ENCODE measurements around the gene GRPEL2. TPM values are rescaled to one million over a fixed set of nuclear protein-coding genes. Genes with fewer than 3 reads are reported as not detected.

The GRPEL2 gene
- total RNA-seq, 1 experiment from 2014 or later, result 48.9 TPM

GRCh38 chr5:149324641-149325040, 20.7 kb upstream of the GRPEL2 start:
- Histone ChIP-seq H3K9me3 (ENCODE audit: control insufficient read depth in 1 of 2, insufficient read depth in 1 of 2, low read depth in 1 of 2, low read length in 2 of 2) (no peaks in the 10 kb centered on the region), H3K4me1 (ENCODE audit: control insufficient read depth in 1 of 2, insufficient read depth in 2 of 2, low read length in 2 of 2) (peaks cover 13 to 23% of the 10 kb centered on the region in 2 experiments), H3K79me2 (ENCODE audit: insufficient read depth, low read length) (no peaks in the 10 kb centered on the region), H4K20me1 (ENCODE audit: insufficient read depth) (no peaks in the 10 kb centered on the region), H3K9me2 (ENCODE audit: insufficient read depth) (no peaks in the 10 kb centered on the region), H3K4me2 (ENCODE audit: low read length) (no peak overlapping the region), H3K9ac (ENCODE audit: low read length) (no peak overlapping the region), H2AFZ (ENCODE audit: low read depth, low read length, poor library complexity, severe bottlenecking) (no peak overlapping the region), H3K27ac (ENCODE audit: low read depth, low read length) (no peak overlapping the region), H3K27me3 (ENCODE audit: insufficient read depth, low read length) (no peaks in the 10 kb centered on the region), H3K36me3 (ENCODE audit: control insufficient read depth in 1 of 2, insufficient read depth in 2 of 2, low read length in 2 of 2) (no peaks in the 10 kb centered on the region), H3K4me3 (replicated peaks in 1 of 2; ENCODE audit: low read depth in 1 of 2, low read length in 2 of 2) (no peak overlapping the region)
- TF ChIP-seq, protein P1, sequence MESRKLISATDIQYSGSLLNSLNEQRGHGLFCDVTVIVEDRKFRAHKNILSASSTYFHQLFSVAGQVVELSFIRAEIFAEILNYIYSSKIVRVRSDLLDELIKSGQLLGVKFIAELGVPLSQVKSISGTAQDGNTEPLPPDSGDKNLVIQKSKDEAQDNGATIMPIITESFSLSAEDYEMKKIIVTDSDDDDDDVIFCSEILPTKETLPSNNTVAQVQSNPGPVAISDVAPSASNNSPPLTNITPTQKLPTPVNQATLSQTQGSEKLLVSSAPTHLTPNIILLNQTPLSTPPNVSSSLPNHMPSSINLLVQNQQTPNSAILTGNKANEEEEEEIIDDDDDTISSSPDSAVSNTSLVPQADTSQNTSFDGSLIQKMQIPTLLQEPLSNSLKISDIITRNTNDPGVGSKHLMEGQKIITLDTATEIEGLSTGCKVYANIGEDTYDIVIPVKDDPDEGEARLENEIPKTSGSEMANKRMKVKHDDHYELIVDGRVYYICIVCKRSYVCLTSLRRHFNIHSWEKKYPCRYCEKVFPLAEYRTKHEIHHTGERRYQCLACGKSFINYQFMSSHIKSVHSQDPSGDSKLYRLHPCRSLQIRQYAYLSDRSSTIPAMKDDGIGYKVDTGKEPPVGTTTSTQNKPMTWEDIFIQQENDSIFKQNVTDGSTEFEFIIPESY (IDR thresholded peaks at IDR 0.05; ENCODE audit: extremely low read depth, insufficient replicate concordance, low read length), result no peak
- TF ChIP-seq SRF (IDR thresholded peaks at IDR 0.05; ENCODE audit: low read depth), result no peak
- TF ChIP-seq, protein P2, sequence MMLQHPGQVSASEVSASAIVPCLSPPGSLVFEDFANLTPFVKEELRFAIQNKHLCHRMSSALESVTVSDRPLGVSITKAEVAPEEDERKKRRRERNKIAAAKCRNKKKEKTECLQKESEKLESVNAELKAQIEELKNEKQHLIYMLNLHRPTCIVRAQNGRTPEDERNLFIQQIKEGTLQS (IDR thresholded peaks at IDR 0.05), result no peak
- no peak for TF ChIP-seq ZFX (IDR thresholded peaks at IDR 0.05)
- TF ChIP-seq SIN3A (IDR thresholded peaks at IDR 0.05; ENCODE audit: low read depth), result no peak
- TF ChIP-seq, protein P3, sequence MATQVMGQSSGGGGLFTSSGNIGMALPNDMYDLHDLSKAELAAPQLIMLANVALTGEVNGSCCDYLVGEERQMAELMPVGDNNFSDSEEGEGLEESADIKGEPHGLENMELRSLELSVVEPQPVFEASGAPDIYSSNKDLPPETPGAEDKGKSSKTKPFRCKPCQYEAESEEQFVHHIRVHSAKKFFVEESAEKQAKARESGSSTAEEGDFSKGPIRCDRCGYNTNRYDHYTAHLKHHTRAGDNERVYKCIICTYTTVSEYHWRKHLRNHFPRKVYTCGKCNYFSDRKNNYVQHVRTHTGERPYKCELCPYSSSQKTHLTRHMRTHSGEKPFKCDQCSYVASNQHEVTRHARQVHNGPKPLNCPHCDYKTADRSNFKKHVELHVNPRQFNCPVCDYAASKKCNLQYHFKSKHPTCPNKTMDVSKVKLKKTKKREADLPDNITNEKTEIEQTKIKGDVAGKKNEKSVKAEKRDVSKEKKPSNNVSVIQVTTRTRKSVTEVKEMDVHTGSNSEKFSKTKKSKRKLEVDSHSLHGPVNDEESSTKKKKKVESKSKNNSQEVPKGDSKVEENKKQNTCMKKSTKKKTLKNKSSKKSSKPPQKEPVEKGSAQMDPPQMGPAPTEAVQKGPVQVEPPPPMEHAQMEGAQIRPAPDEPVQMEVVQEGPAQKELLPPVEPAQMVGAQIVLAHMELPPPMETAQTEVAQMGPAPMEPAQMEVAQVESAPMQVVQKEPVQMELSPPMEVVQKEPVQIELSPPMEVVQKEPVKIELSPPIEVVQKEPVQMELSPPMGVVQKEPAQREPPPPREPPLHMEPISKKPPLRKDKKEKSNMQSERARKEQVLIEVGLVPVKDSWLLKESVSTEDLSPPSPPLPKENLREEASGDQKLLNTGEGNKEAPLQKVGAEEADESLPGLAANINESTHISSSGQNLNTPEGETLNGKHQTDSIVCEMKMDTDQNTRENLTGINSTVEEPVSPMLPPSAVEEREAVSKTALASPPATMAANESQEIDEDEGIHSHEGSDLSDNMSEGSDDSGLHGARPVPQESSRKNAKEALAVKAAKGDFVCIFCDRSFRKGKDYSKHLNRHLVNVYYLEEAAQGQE (IDR thresholded peaks at IDR 0.05; ENCODE audit: low read depth), result no peak
- TF ChIP-seq SP1 (IDR thresholded peaks at IDR 0.05; ENCODE audit: low read depth), result no peak
- TF ChIP-seq JUND (IDR thresholded peaks at IDR 0.05), result no peak
- no peak for TF ChIP-seq TCF7L2 (IDR thresholded peaks at IDR 0.05; ENCODE audit: borderline replicate concordance, extremely low read depth, insufficient read depth, insufficient read length)
- TF ChIP-seq CBX3 (IDR thresholded peaks at IDR 0.05; ENCODE audit: low read depth), result no peak
- no peak for TF ChIP-seq YY1 (IDR thresholded peaks at IDR 0.05; ENCODE audit: extremely low read depth, insufficient replicate concordance, low read depth, low read length)
- TF ChIP-seq CEBPB (IDR thresholded peaks at IDR 0.05; ENCODE audit: low read depth), result no peak
- TF ChIP-seq EZH2phosphoT487 (IDR thresholded peaks at IDR 0.05; ENCODE audit: borderline replicate concordance), result no peak
- TF ChIP-seq ZNF274 (IDR thresholded peaks at IDR 0.05; ENCODE audit: low read depth, low read length), result no peak
- TF ChIP-seq ELF1 (IDR thresholded peaks at IDR 0.05; ENCODE audit: borderline replicate concordance, low read depth), result no peak
- no peak for TF ChIP-seq EGR1 (IDR thresholded peaks at IDR 0.05; ENCODE audit: low read depth)
- TF ChIP-seq CTCF (IDR thresholded peaks at IDR 0.05 in 2 of 3, conservative IDR thresholded peaks at IDR 0.05 in 1 of 3; ENCODE audit: borderline replicate concordance in 1 of 3, insufficient read depth in 1 of 3, low read depth in 2 of 3, low read length in 2 of 3), result no peak
- ChIA-PET POLR2A (no interaction called here), RAD21 (ENCODE audit: low non-redundant PET in 1 of 2, low total read pairs in 2 of 2, uncharacterized antibody in 2 of 2, unreplicated experiment in 2 of 2) (no interaction called here), CTCF (no interaction called here)
- intact Hi-C loops (cut with micrococcal nuclease), result no loop called here
- DNase-seq (ENCODE audit: low read depth, low spot score), result no peak
- ATAC-seq, result no peak
- BruUV-seq (replicated peaks), result no TSS peak
